Activated CD4-positive, alpha-beta T cell treated with anti-CD3 and anti-CD28 coated beads, Interleukin-2, amount 50 U/mL, for 1 hour (primary cell): ENCODE measurements around the gene DENND4B.

Source experiments
- DNase-seq: peaks from one replicate; pipeline ENCODE4 v3.0.0-alpha.2; 2020

Gene DENND4B

DNA sequence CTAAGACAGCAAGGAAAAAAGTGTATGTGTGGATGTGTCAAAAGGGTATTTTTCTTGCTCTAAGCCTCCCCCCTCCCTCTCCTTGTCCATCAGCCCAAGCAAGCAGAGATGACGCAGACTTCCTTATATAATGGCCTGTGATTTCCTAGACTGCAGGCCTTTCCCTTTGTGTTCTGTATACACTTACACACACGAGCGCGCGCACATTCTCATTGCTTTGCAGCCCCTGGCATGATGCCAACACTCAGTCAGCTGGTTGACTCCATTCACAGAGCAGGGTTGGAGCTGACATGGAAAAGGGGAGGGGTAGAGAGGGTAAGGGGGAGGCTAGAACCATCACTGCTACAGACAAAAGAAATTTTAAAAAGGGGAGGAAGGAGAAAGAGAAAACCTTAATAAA lies 65.6 kb downstream of the DENND4B start:
- peak; percentile 39 for DNase-seq

DNA sequence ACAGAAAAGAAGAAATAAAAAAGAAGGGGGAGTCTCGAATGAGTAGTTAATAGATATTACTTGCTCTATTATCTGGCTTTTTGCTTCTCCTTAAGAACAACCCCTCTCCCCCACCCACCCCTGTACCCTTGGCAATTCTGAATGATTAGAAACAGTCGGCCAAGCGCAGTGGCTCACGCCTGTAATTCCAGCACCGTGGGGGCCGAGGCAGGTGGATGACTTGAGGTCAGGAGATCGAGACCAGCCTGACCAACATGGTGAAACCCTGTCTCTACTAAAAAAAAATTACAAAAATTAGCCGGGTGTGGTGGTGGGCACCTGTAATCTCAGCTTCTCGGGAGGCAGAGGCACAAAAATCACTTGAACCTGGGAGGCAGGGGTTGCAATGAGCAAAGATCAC lies 66.5 kb downstream of the DENND4B start:
- no peak for DNase-seq
